Activated naive CD8-positive, alpha-beta T cell treated with anti-CD3 and anti-CD28 coated beads, Interleukin-2, amount 50 U/mL, for 24 hours (primary cell): ENCODE data around the gene KPNB1.
A peak's percentile ranks its signal among the peaks of the same experiment; 100 is the strongest.

Experiments
- ATAC-seq: fragments of 150-1000 bp; cut with Tn5 transposase; one replicate; pipeline ENCODE4 v1.10.0; 2021
- DNase-seq: peaks from one replicate; pipeline ENCODE4 v3.0.0; 2021
- H3K27ac Mint-ChIP-seq: one replicate; pipeline ENCODE4 v1.8.0; 2021; ENCODE audit warnings: mild to moderate bottlenecking, mixed read lengths
- H3K27me3 Mint-ChIP-seq: one replicate; pipeline ENCODE4 v1.8.0; 2021; ENCODE audit warnings: mixed read lengths
- H3K36me3 Mint-ChIP-seq: one replicate; pipeline ENCODE4 v1.8.0; 2021; ENCODE audit warnings: low read depth, mixed read lengths
- H3K4me1 Mint-ChIP-seq: one replicate; pipeline ENCODE4 v1.8.0; 2021; ENCODE audit warnings: mixed read lengths
- H3K4me3 Mint-ChIP-seq: one replicate; pipeline ENCODE4 v1.8.0; 2021; ENCODE audit warnings: mild to moderate bottlenecking, moderate library complexity, mixed read lengths
- H3K9me3 Mint-ChIP-seq: one replicate; pipeline ENCODE4 v1.8.0; 2021; ENCODE audit warnings: mixed read lengths

Gene KPNB1

GRCh38 chr17:47726796-47727703 is 77.3 kb downstream of the KPNB1 start:
- no peaks in the 10 kb centered on the region for H3K27me3 Mint-ChIP-seq
- H3K36me3 Mint-ChIP-seq: no peaks in the 10 kb centered on the region
- H3K27ac Mint-ChIP-seq: peak overlapping the region; percentile 37
- no peak for DNase-seq
- H3K4me1 Mint-ChIP-seq: peaks cover 90% of the 10 kb centered on the region
- H3K9me3 Mint-ChIP-seq: no peaks in the 10 kb centered on the region
- H3K4me3 Mint-ChIP-seq: no peak overlapping the region
- ATAC-seq: no peak

GRCh38 chr17:47727704-47728036 is 78.0 kb downstream of the KPNB1 start:
- no peaks in the 10 kb centered on the region for H3K9me3 Mint-ChIP-seq
- peaks cover 90% of the 10 kb centered on the region for H3K4me1 Mint-ChIP-seq
- no peaks in the 10 kb centered on the region for H3K27me3 Mint-ChIP-seq
- DNase-seq (no peak), ATAC-seq (no peak)
- no peak overlapping the region for H3K4me3 Mint-ChIP-seq
- H3K27ac Mint-ChIP-seq: no peak overlapping the region
- no peaks in the 10 kb centered on the region for H3K36me3 Mint-ChIP-seq

GRCh38 chr17:47728214-47728877 is 78.6 kb downstream of the KPNB1 start:
- DNase-seq: no peak
- no peaks in the 10 kb centered on the region for H3K9me3 Mint-ChIP-seq
- H3K36me3 Mint-ChIP-seq: no peaks in the 10 kb centered on the region
- no peaks in the 10 kb centered on the region for H3K27me3 Mint-ChIP-seq
- peak overlapping the region; percentile 57 for H3K27ac Mint-ChIP-seq
- H3K4me1 Mint-ChIP-seq: peaks cover 87% of the 10 kb centered on the region
- no peak overlapping the region for H3K4me3 Mint-ChIP-seq
- ATAC-seq: peak; percentile 16

- H3K9me3 Mint-ChIP-seq: no peaks in the 10 kb centered on the region
- peaks cover 7% of the 10 kb centered on the region for H3K36me3 Mint-ChIP-seq
- DNase-seq: no peak
- no peak overlapping the region for H3K4me3 Mint-ChIP-seq
- peaks cover 82% of the 10 kb centered on the region for H3K4me1 Mint-ChIP-seq
- no peak for ATAC-seq
- no peaks in the 10 kb centered on the region for H3K27me3 Mint-ChIP-seq
- peak overlapping the region; percentile 22 for H3K27ac Mint-ChIP-seq
Measured at GRCh38 chr17:47729476-47729875, 79.8 kb downstream of the KPNB1 start.

- peaks cover 78% of the 10 kb centered on the region for H3K4me1 Mint-ChIP-seq
- DNase-seq: no peak
- H3K27ac Mint-ChIP-seq: peak overlapping the region; percentile 86
- H3K36me3 Mint-ChIP-seq: peaks cover 17% of the 10 kb centered on the region
- no peaks in the 10 kb centered on the region for H3K27me3 Mint-ChIP-seq
- no peaks in the 10 kb centered on the region for H3K9me3 Mint-ChIP-seq
- ATAC-seq: no peak
- peak overlapping the region; percentile 22 for H3K4me3 Mint-ChIP-seq
Measured at GRCh38 chr17:47730681-47731080, 81.0 kb downstream of the KPNB1 start.

GRCh38 chr17:47731396-47731795 is 81.7 kb downstream of the KPNB1 start:
- H3K27ac Mint-ChIP-seq: peak overlapping the region; percentile 86
- no peaks in the 10 kb centered on the region for H3K9me3 Mint-ChIP-seq
- DNase-seq (no peak), ATAC-seq (no peak)
- peaks cover 24% of the 10 kb centered on the region for H3K36me3 Mint-ChIP-seq
- H3K27me3 Mint-ChIP-seq: no peaks in the 10 kb centered on the region
- H3K4me1 Mint-ChIP-seq: peaks cover 76% of the 10 kb centered on the region
- peak overlapping the region; percentile 22 for H3K4me3 Mint-ChIP-seq

GRCh38 chr17:47732399-47733046 is 82.8 kb downstream of the KPNB1 start:
- DNase-seq (no peak), ATAC-seq (no peak)
- Mint-ChIP-seq H3K27ac (peak overlapping the region; percentile 86), H3K36me3 (peaks cover 35% of the 10 kb centered on the region), H3K4me3 (peak overlapping the region; percentile 100), H3K4me1 (peaks cover 78% of the 10 kb centered on the region), H3K9me3 (no peaks in the 10 kb centered on the region), H3K27me3 (no peaks in the 10 kb centered on the region)

GRCh38 chr17:47733047-47733673 is 83.4 kb downstream of the KPNB1 start, which contains the start of gene TBX21:
Gene TBX21, plus strand, starts transcription at chr17:47733236. Its CDS starts 219 bp downstream, at chr17:47733455.
- no peaks in the 10 kb centered on the region for H3K27me3 Mint-ChIP-seq
- peaks cover 36% of the 10 kb centered on the region for H3K36me3 Mint-ChIP-seq
- peak within 1 kb of the TSS; percentile 100 for H3K4me3 Mint-ChIP-seq
- H3K4me1 Mint-ChIP-seq: peaks cover 73% of the 10 kb centered on the region
- ATAC-seq (peak; percentile 89), DNase-seq (peak; percentile 93)
- no peaks in the 10 kb centered on the region for H3K9me3 Mint-ChIP-seq
- H3K27ac Mint-ChIP-seq: peak within 1 kb of the TSS; percentile 95

- Mint-ChIP-seq H3K9me3 (no peaks in the 10 kb centered on the region), H3K36me3 (peaks cover 40% of the 10 kb centered on the region), H3K4me3 (peak overlapping the region; percentile 100), H3K27ac (peak overlapping the region; percentile 95), H3K4me1 (peaks cover 70% of the 10 kb centered on the region), H3K27me3 (no peaks in the 10 kb centered on the region)
- DNase-seq (no peak), ATAC-seq (no peak)
Measured at GRCh38 chr17:47733674-47734410, 84.1 kb downstream of the KPNB1 start.

- ATAC-seq: no peak
- H3K4me1 Mint-ChIP-seq: peaks cover 67% of the 10 kb centered on the region
- DNase-seq: no peak
- peak overlapping the region; percentile 95 for H3K27ac Mint-ChIP-seq
- peaks cover 46% of the 10 kb centered on the region for H3K36me3 Mint-ChIP-seq
- peak overlapping the region; percentile 100 for H3K4me3 Mint-ChIP-seq
- H3K27me3 Mint-ChIP-seq: no peaks in the 10 kb centered on the region
- H3K9me3 Mint-ChIP-seq: no peaks in the 10 kb centered on the region
Measured at GRCh38 chr17:47735139-47735464, 85.4 kb downstream of the KPNB1 start.
